Neural cell (in vitro differentiated cells): ENCODE data around the gene GSK3B. TPM values are rescaled to one million over a fixed set of nuclear protein-coding genes. Genes with fewer than 3 reads are reported as not detected.

Experiments used
- H2AFZ ChIP-seq: fragments of 200-600, 300-800 bp; sonication (generic), shearing (Covaris generic); 2 replicates; pipeline ENCODE4 v1.6.0; 2014; ENCODE audit warnings: low read depth, mild to moderate bottlenecking, antibody characterized with exemption, low read length, moderate library complexity
- H3F3A ChIP-seq: fragments of 200-600 bp; shearing (Covaris generic); 2 replicates; pipeline ENCODE4 v1.6.1; 2016; ENCODE audit warnings: mild to moderate bottlenecking, moderate library complexity, mixed read lengths, antibody characterized with exemption, low read length; ENCODE audit not compliant: insufficient read depth, poor library complexity, severe bottlenecking
- H3K27ac ChIP-seq: fragments of 200-600, 300-800 bp; sonication (generic), shearing (Covaris generic); 2 replicates; pipeline ENCODE4 v1.5.1; 2014; ENCODE audit warnings: mild to moderate bottlenecking, low read length, moderate library complexity
- H3K27me3 ChIP-seq: fragments of 300-800, 200-600 bp; sonication (generic), shearing (Covaris generic); 2 replicates; pipeline ENCODE4 v1.6.0; 2014; ENCODE audit warnings: mild to moderate bottlenecking, low read depth, low read length, moderate library complexity; ENCODE audit not compliant: insufficient read depth
- H3K36me3 ChIP-seq: fragments of 300-800, 200-600 bp; sonication (generic), shearing (Covaris generic); 2 replicates; pipeline ENCODE4 v1.5.1; 2014; ENCODE audit warnings: mild to moderate bottlenecking, antibody characterized with exemption, low read length, moderate library complexity; ENCODE audit not compliant: insufficient read depth
- H3K4me2 ChIP-seq: fragments of 300-800, 200-600 bp; sonication (generic), shearing (Covaris generic); 2 replicates; pipeline ENCODE4 v1.6.0; 2014; ENCODE audit warnings: mild to moderate bottlenecking, low read length
- H3K4me3 ChIP-seq: fragments of 300-800, 200-600 bp; sonication (generic), shearing (Covaris generic); 2 replicates; pipeline ENCODE4 v1.5.1; 2014; ENCODE audit warnings: mild to moderate bottlenecking, low read length, moderate library complexity
- H3K79me2 ChIP-seq: fragments of 200-600 bp; shearing (Covaris generic); replicated peaks from 2 replicates; pipeline ENCODE4 v1.6.0; 2014; ENCODE audit warnings: mild to moderate bottlenecking, low read length, moderate library complexity; ENCODE audit not compliant: insufficient read depth
- H3K9ac ChIP-seq: fragments of 300-800, 200-600 bp; sonication (generic), shearing (Covaris generic); 2 replicates; pipeline ENCODE4 v1.6.1; 2016; ENCODE audit warnings: mild to moderate bottlenecking, low read length, mixed read lengths
- H3K9me2 ChIP-seq: fragments of 200-600 bp; shearing (Covaris generic); 2 replicates; pipeline ENCODE4 v1.6.1; 2016; ENCODE audit warnings: mild to moderate bottlenecking, low read length, mixed read lengths; ENCODE audit not compliant: insufficient read depth
- H3K9me3 ChIP-seq: fragments of 200-600, 300-800 bp; sonication (generic), shearing (Covaris generic); 2 replicates; pipeline ENCODE4 v1.6.1; 2016; ENCODE audit warnings: mild to moderate bottlenecking, mixed run types, low read length, moderate library complexity, mixed read lengths
- H4K20me1 ChIP-seq: fragments of 200-600 bp; shearing (Covaris generic); 2 replicates; pipeline ENCODE4 v1.6.1; 2016; ENCODE audit warnings: mild to moderate bottlenecking, mixed run types; ENCODE audit not compliant: insufficient read depth
- EP300 ChIP-seq: fragments of 450-650 bp; conservative IDR thresholded peaks from 2 replicates; pipeline ENCODE4 v1.6.1; 2014; ENCODE audit warnings: antibody characterized with exemption, mild to moderate bottlenecking, moderate library complexity; ENCODE audit not compliant: poor library complexity, severe bottlenecking
- EZH2 ChIP-seq: fragments of 200-600, 300-800 bp; shearing (Covaris generic), sonication (generic); IDR thresholded peaks from 2 replicates; pipeline ENCODE4 v1.6.1; 2014; ENCODE audit warnings: antibody characterized with exemption, low read length, borderline replicate concordance, mild to moderate bottlenecking; ENCODE audit not compliant: insufficient read depth, poor library complexity, severe bottlenecking
- MXI1 ChIP-seq: fragments of 450-650 bp; conservative IDR thresholded peaks from 2 replicates; pipeline ENCODE4 v1.6.1; 2014; ENCODE audit warnings: antibody characterized with exemption, mild to moderate bottlenecking; ENCODE audit not compliant: poor library complexity, severe bottlenecking
- POLR2AphosphoS5 ChIP-seq: IDR thresholded peaks from 2 replicates; pipeline ENCODE4 v1.6.1; 2012
- RAD21 ChIP-seq: fragments of 450-650 bp; conservative IDR thresholded peaks from 2 replicates; pipeline ENCODE4 v1.6.1; 2014; ENCODE audit warnings: antibody characterized with exemption, mild to moderate bottlenecking, moderate library complexity
- SMC3 ChIP-seq: fragments of 450-650 bp; conservative IDR thresholded peaks from 2 replicates; pipeline ENCODE4 v1.6.1; 2014; ENCODE audit warnings: antibody characterized with exemption, mild to moderate bottlenecking, moderate library complexity; ENCODE audit not compliant: poor library complexity
- TAF1 ChIP-seq: IDR thresholded peaks from 2 replicates; pipeline ENCODE4 v1.6.1; 2012; ENCODE audit warnings: low read depth
- polyA plus RNA-seq: library from polyadenylated mRNA; depleted of rRNA; stranded (reverse); fragments of >200 nt; gene quantifications from 2 replicates; pipeline ENCODE4 v1.2.3, GENCODE V29; 2014
- TF ChIP-seq, protein P1 (sequence below): IDR thresholded peaks from 2 replicates; pipeline ENCODE4 v1.6.1; 2012; ENCODE audit warnings: borderline replicate concordance
- TF ChIP-seq, protein P2 (sequence below): fragments of 450-650 bp; IDR thresholded peaks from 2 replicates; pipeline ENCODE4 v1.5.1; 2014; ENCODE audit warnings: antibody characterized with exemption, mild to moderate bottlenecking, moderate library complexity; ENCODE audit not compliant: poor library complexity, severe bottlenecking

GSK3B gene
- polyA plus RNA-seq, 1 donor from 2014 or later = 48.5 TPM

DNA sequence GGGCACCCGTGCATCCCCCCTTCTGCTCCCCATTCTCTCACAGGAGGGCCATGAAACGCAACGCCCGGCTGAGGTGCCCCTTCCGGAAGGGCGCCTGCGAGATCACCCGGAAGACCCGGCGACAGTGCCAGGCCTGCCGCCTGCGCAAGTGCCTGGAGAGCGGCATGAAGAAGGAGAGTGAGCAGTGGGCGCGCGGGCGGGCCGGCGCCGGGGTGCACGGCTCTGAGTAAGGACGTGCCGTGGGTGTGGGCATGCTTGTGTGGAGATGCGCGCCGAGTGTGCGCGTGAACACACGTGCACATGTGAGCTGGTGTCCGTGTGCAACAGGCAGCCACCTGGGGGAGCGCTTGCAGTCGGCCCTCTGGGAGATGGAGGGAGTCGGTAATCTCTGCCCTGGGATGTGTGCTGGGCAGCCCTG lies 284.2 kb downstream of the GSK3B start:
- H3K4me2 ChIP-seq = no peak overlapping the region
- H3K9ac ChIP-seq = no peak overlapping the region
- no peaks in the 10 kb centered on the region for H3K27me3 ChIP-seq
- TF ChIP-seq, protein P1, sequence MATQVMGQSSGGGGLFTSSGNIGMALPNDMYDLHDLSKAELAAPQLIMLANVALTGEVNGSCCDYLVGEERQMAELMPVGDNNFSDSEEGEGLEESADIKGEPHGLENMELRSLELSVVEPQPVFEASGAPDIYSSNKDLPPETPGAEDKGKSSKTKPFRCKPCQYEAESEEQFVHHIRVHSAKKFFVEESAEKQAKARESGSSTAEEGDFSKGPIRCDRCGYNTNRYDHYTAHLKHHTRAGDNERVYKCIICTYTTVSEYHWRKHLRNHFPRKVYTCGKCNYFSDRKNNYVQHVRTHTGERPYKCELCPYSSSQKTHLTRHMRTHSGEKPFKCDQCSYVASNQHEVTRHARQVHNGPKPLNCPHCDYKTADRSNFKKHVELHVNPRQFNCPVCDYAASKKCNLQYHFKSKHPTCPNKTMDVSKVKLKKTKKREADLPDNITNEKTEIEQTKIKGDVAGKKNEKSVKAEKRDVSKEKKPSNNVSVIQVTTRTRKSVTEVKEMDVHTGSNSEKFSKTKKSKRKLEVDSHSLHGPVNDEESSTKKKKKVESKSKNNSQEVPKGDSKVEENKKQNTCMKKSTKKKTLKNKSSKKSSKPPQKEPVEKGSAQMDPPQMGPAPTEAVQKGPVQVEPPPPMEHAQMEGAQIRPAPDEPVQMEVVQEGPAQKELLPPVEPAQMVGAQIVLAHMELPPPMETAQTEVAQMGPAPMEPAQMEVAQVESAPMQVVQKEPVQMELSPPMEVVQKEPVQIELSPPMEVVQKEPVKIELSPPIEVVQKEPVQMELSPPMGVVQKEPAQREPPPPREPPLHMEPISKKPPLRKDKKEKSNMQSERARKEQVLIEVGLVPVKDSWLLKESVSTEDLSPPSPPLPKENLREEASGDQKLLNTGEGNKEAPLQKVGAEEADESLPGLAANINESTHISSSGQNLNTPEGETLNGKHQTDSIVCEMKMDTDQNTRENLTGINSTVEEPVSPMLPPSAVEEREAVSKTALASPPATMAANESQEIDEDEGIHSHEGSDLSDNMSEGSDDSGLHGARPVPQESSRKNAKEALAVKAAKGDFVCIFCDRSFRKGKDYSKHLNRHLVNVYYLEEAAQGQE = no peak
- TF ChIP-seq, protein P2, sequence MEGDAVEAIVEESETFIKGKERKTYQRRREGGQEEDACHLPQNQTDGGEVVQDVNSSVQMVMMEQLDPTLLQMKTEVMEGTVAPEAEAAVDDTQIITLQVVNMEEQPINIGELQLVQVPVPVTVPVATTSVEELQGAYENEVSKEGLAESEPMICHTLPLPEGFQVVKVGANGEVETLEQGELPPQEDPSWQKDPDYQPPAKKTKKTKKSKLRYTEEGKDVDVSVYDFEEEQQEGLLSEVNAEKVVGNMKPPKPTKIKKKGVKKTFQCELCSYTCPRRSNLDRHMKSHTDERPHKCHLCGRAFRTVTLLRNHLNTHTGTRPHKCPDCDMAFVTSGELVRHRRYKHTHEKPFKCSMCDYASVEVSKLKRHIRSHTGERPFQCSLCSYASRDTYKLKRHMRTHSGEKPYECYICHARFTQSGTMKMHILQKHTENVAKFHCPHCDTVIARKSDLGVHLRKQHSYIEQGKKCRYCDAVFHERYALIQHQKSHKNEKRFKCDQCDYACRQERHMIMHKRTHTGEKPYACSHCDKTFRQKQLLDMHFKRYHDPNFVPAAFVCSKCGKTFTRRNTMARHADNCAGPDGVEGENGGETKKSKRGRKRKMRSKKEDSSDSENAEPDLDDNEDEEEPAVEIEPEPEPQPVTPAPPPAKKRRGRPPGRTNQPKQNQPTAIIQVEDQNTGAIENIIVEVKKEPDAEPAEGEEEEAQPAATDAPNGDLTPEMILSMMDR = no peak
- no peak for TF ChIP-seq TAF1
- no peak for TF ChIP-seq MXI1
- no peak for TF ChIP-seq RAD21
- TF ChIP-seq SMC3 = no peak
- no peak for TF ChIP-seq EP300
- TF ChIP-seq POLR2AphosphoS5 = no peak
- no peaks in the 10 kb centered on the region for H3K36me3 ChIP-seq
- no peaks in the 10 kb centered on the region for H3K9me3 ChIP-seq
- H3F3A ChIP-seq = no peaks in the 10 kb centered on the region
- H2AFZ ChIP-seq = no peak overlapping the region
- H4K20me1 ChIP-seq = no peaks in the 10 kb centered on the region
- H3K4me3 ChIP-seq = no peak overlapping the region
- no peaks in the 10 kb centered on the region for H3K9me2 ChIP-seq
- no peaks in the 10 kb centered on the region for H3K79me2 ChIP-seq
- H3K27ac ChIP-seq = no peak overlapping the region

DNA sequence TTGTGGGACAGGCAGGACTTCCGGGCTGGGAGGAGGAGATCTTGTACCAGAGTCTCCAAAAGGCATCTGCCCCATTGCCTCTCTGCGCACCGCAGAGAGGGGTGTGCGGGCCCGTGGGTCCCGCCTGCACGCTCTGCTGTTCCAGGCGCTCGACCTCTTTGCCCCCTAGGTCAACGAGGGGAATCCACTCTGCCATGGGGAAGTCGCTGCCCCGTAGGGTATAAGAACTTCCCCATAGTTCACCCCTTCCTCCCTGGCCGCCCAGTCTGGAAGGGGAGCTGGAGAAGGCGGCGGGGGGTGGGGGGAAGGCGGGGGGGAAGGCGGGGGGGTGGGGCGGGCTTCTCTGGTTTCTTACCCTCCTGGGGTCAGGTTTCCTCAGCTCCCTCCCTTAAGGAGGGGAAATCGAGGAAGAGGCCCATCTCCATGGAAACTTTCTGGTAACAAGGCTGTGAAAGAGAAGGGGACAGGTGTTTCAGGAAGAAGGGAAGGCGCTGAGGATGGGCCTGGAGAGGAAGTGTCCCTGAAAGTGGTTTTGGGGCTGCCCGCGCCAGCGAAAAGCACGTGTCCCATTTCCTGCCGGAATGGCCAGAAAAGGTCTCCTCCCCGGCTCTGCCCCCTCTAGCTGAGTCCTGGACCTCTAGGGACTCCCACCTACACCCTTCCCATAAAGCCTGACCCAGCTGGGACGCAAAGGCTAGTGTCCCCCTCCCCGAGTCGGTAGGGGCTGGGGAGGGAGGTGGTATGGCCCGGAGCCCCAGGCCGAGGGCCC lies 284.8 kb downstream of the GSK3B start:
- no peak for TF ChIP-seq SMC3
- no peak for TF ChIP-seq TAF1
- TF ChIP-seq, protein P2 = no peak
- no peak for TF ChIP-seq MXI1
- TF ChIP-seq, protein P1 = no peak
- TF ChIP-seq EZH2 = no peak
- TF ChIP-seq POLR2AphosphoS5 = no peak

More for the DNA sequence above, 284.8 kb downstream of the GSK3B start:
- H3K4me3 ChIP-seq = no peak overlapping the region
- H3K27ac ChIP-seq = no peak overlapping the region
- H3K9me3 ChIP-seq = no peaks in the 10 kb centered on the region
- no peaks in the 10 kb centered on the region for H3K36me3 ChIP-seq
- H3F3A ChIP-seq = no peaks in the 10 kb centered on the region
- H3K9me2 ChIP-seq = no peaks in the 10 kb centered on the region
- H3K27me3 ChIP-seq = no peaks in the 10 kb centered on the region
- no peaks in the 10 kb centered on the region for H3K79me2 ChIP-seq
- H4K20me1 ChIP-seq = no peaks in the 10 kb centered on the region
- H3K9ac ChIP-seq = no peak overlapping the region
- no peak overlapping the region for H2AFZ ChIP-seq
- no peak overlapping the region for H3K4me2 ChIP-seq
